NCI-H446 (cell line): ENCODE data around the gene KRTAP10-4.
"Not testable (repeated sequence)": the region's sequence is repeated elsewhere in the genome, so short reads cannot be mapped to it uniquely, and the experiment has no call there.

Experiments
- DNase-seq, 2 experiments: peaks; one replicate each; lab custom pipeline; 2025; lab: John Stamatoyannopoulos, UW

The KRTAP10-4 gene

DNA sequence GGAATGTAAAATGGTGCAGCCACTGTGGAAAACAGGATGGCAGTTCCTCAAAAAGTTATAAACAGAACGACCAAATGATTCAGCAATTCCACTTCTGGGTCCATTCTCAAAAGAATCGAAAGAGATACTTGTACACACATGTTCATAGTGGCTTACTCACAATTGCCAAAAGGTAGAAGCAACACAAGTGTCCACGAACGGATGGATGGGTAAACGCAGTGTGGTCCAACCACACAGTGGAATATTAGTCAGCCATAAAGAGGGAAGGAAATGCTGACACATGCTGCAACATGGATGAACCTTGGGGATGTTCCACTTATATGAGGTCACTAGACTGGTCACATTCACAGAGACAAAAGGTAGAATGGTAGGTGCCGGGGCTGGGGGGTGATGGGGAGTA is 38.8 kb upstream of the KRTAP10-4 start:
- DNase-seq = no peak

- no peak for DNase-seq
Observed at GRCh38 chr21:44535963-44536362, 37.6 kb upstream of the KRTAP10-4 start.

GRCh38 chr21:44537930-44538911 is 35.3 kb upstream of the KRTAP10-4 start:
- DNase-seq = no peak

DNA sequence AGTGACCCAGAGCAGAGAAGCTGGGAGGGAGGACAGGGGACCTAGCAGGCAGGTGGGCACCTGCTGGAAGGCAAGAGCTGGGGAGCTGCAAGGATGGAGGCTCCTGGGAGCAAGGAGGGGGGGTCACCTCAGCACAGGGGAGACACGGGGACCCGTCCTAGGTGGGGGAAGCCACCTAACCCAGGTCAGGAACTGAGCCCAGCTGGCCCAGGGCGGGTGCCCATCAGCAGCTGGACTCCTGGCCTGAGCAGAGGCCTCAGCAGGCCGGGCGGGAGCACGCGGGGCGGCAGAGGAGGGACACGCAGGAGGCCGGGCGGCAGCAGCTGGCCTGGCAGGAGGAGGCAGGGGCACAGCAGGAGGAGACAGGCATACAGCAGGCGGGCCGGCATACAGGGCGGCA is 34.5 kb upstream of the KRTAP10-4 start:
- no peak for DNase-seq

GRCh38 chr21:44539991-44540666 is 33.4 kb upstream of the KRTAP10-4 start, which contains the start of gene KRTAP10-1:
TSS of gene KRTAP10-1 (minus strand) at chr21:44540195. CDS start at chr21:44540150, 45 bp downstream.
- DNase-seq = no peak

DNA sequence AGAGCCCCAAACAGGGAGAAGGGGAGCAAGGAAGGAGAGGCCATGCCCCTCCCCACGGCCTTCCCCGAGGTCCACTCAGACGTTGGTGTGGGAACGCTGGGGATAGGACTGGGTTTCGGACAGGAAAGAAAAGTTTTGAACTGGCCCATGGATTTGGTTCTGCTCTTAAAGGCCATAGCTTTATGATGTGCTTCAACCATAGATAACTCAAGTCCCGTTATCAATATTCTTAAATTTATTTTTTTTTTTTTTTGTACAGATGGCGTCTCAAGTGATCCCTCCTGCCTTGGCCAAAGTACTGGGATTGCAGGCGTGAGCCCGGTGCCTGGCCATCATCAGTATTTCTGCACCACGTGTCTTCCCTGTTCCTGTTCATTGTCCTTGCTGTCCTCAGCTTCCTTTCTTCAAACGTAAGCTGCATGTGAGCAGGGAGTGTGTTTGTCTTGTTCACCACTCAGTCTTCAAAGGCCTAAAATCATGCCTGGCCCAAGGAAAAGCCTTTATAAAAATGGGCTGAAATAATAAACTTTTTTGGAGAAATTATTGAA is 32.7 kb upstream of the KRTAP10-4 start:
- DNase-seq = no peak

DNA sequence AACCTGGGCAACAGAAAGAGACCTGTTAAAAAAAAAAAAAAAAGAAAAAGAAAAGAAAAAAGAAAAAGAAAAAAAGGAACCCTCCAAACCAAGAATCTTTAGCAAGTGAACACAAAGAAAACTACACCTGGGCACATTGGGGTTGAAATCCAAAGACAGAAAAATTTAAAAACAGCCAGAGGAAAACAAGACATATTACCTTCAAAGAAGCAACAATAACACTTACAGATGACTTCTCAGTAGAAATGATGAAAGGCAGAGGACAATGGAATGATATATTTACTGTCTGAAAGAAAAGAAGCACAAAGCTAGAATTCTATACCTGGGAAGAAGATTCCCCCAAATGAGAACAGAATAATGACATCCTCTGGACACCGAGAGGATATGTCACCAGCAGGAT is 30.8 kb upstream of the KRTAP10-4 start:
- DNase-seq = no peak

- DNase-seq = no peak
Observed at GRCh38 chr21:44544566-44544965, 29.0 kb upstream of the KRTAP10-4 start.

DNA sequence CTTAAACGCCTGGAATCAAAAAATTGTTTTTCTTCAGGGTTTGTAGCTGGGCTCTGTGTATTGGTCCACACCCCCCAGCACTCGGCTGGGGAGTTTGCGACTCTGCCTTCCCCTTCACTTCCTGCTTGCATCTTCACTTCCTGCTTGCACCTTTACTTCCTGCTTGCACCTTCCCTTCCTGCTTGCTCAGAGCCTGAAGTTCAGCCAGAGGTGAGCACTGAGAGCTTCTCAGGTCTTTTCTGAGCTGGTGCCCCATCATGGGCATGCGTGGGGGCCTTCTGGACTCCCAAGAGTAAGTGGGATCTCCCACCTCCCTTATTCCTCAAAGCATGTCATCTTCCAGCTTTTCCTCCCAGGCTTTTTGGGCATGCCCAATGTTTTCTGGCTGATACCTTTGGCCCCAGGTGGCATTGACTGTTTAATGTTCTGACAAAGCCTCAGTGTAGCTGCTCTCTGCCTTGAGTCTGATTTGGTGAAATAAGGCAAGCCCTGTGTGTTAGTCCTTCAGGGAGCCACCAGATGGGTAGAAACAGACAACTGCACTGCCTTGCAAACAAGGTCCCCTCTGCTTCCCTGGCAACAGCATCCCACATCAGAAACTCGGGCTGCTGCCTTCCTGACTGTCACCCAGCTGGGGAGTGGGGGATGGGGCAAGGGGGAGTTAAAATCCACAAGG is 25.7 kb upstream of the KRTAP10-4 start:
- DNase-seq = no peak

DNA sequence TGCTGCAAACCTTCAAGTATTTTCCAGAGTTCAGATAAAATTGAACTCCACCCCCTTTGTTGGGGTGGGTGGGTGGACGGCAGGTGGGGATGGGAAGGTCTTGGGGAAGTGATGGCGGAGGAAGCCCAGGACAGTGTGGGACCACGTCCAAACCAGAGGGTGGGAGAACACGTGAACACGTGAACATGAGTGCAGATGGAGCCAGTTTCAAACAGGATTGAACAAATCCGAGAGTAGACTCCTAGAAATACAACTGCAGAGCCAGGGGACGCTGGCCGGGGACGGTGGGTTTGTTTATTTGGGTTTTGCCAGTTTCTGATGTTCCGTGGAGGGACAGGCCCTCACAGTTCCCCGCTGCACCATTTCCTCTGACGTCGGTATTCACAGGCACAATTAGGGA is 25.1 kb upstream of the KRTAP10-4 start:
- no peak for DNase-seq

DNA sequence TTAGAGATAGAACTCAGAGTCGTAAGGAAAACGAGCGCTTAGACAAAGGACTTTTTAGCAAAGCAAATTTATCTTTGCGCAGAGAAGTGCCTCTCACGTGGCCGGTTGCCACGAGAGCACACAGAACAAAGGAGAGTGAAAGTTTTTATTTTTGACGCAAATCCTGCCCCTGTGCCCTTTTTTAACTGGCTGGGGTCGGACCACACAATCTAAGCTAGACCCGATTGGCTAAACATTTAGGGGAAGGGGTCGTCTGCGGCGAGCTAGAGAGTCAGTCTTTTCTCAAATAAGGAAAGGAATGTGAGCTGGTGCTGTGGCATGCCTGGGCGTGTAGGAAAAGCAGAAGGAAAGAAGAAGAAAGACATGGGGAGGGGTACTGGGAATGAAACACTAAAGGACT is 24.6 kb upstream of the KRTAP10-4 start:
- no peak for DNase-seq

- DNase-seq = no peak
Observed at GRCh38 chr21:44549525-44550211, 23.9 kb upstream of the KRTAP10-4 start.

GRCh38 chr21:44550285-44550684 is 23.2 kb upstream of the KRTAP10-4 start:
- DNase-seq = not testable (repeated sequence)

DNA sequence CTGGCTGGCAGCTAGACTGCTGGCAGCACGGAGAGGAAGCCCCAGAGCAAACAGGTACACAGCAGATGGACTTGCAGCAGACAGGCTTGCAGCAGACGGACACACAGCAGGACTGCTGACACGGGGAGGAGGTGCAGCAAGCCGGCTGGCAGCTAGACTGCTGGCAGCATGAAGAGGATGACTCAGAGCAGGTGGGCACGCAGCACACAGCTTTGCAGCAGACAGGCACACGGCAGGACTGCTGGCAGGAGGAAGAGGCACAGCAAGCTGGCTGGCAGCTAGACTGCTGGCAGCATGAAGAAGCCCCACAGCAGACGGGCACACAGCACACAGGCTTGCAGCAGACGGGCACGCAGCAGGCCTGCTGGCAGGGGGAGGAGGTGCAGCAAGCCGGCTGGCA is 22.7 kb upstream of the KRTAP10-4 start:
- DNase-seq = no peak

GRCh38 chr21:44551340-44551961 is 22.1 kb upstream of the KRTAP10-4 start, which contains the start of gene KRTAP10-2:
TSS of gene KRTAP10-2 (minus strand) at chr21:44551505. CDS start at chr21:44551458, 47 bp downstream.
- DNase-seq = no peak

GRCh38 chr21:44552136-44552535 is 21.4 kb upstream of the KRTAP10-4 start:
- no peak for DNase-seq

DNA sequence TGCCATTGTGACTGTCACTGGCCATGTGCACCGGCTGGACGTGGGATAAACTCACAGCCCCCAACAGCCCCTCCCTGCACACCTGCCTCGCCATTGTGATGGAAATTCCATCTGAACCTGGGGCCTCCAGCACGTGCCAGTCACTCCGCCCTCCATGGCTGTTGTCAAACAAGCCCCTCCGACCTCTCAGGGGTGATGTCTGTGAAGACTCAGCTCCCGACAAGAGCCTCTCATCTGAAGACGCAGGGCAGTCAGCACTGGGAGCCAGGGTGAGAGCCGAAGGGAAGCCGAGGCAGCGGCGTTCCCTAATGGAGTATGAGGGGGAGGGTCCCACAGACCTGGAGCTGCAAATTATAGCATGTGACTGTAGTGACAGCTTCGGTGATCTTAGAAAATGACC is 20.8 kb upstream of the KRTAP10-4 start:
- no peak for DNase-seq

DNA sequence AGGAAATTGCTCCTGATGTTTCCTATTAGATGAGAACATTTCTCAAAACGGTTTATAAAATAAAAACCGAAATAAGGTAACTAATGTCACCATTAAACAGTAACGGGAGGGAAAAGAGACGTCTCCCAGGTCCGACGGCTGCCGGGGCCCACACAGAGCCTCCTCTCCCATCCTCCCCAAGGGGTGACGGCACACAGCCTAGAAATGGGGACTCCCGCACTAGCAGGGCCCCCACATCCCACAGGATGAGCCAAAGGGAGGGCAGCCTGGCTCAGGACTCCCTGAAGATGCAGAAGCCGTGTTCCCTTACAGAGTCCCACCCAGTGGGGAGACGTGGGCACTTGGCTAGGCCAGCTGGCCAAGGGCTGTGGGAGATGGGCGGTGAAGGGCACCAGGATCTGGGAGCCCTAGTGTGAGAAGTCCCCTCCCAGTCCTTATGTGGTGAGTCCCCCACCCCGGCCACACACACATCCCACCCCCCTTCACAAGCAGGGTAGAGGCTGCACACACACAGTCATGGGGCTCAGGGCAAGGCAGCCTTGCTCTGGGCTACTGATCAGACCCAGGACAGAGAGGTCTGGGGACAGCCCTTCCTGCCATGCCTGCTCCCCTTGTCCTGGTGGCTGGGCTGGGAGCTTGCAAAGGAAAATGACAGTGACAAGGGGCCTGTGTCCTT is 18.2 kb upstream of the KRTAP10-4 start:
- DNase-seq = no peak

- DNase-seq = no peak
Observed at GRCh38 chr21:44556879-44557278, 16.6 kb upstream of the KRTAP10-4 start.
